ENCODE data around the gene MARS1. TPM values are rescaled to one million over a fixed set of nuclear protein-coding genes. Genes with fewer than 3 reads are reported as not detected.

The MARS1 gene
- total and polyA plus RNA-seq, 2 donors from 2014 or later: 62.8 to 158 TPM

- Histone ChIP-seq H3K9ac (ENCODE audit: low read length in 3 of 3) (no peak overlapping the region), H3K27ac (ENCODE audit: low read depth in 2 of 2, low read length in 2 of 2) (no peak overlapping the region), H3K4me1 (ENCODE audit: control insufficient read depth in 2 of 3, insufficient read depth in 2 of 3, low read depth in 1 of 3, low read length in 3 of 3) (peaks cover 0 to 10% (median 4%) of the 10 kb centered on the region in 3 donors), H3K4me3 (ENCODE audit: low read length in 3 of 3) (no peak overlapping the region), H3K36me3 (ENCODE audit: control insufficient read depth in 2 of 3, insufficient read depth in 3 of 3, low read length in 3 of 3) (peaks cover 2 to 23% (median 13%) of the 10 kb centered on the region in 3 donors), H3K9me3 (ENCODE audit: control insufficient read depth in 2 of 3, insufficient read depth in 1 of 3, low read length in 3 of 3) (no peaks in the 10 kb centered on the region), H3K27me3 (ENCODE audit: control insufficient read depth, insufficient read depth, low read length) (no peaks in the 10 kb centered on the region)
- intact Hi-C loops (cut with DNase I): no loop called here
- FAIRE-seq: no peak
- peak in 1 of 5 donors; percentile 22 for DNase-seq
- TF ChIP-seq CTCF (IDR thresholded peaks at IDR 0.05; ENCODE audit: borderline replicate concordance, extremely low read depth, insufficient read depth): no peak
Observed at GRCh38 chr12:57541001-57541400, 53.1 kb downstream of the MARS1 start.

- no peak for FAIRE-seq
- H3K27me3 ChIP-seq (ENCODE audit: control insufficient read depth, insufficient read depth, low read length): no peaks in the 10 kb centered on the region
- intact Hi-C loops (cut with DNase I): no loop called here
- no peak overlapping the region for H3K4me3 ChIP-seq (ENCODE audit: low read length in 3 of 3)
- no peak for DNase-seq
- no peaks in the 10 kb centered on the region for H3K9me3 ChIP-seq (ENCODE audit: control insufficient read depth in 2 of 3, insufficient read depth in 1 of 3, low read length in 3 of 3)
- peaks cover 2 to 23% (median 13%) of the 10 kb centered on the region in 3 donors for H3K36me3 ChIP-seq (ENCODE audit: control insufficient read depth in 2 of 3, insufficient read depth in 3 of 3, low read length in 3 of 3)
- no peak overlapping the region for H3K9ac ChIP-seq (ENCODE audit: low read length in 3 of 3)
- H3K4me1 ChIP-seq (ENCODE audit: control insufficient read depth in 2 of 3, insufficient read depth in 2 of 3, low read depth in 1 of 3, low read length in 3 of 3): peaks cover 0 to 14% (median 8%) of the 10 kb centered on the region in 3 donors
- TF ChIP-seq CTCF (IDR thresholded peaks at IDR 0.05; ENCODE audit: borderline replicate concordance, extremely low read depth, insufficient read depth): no peak
- H3K27ac ChIP-seq (ENCODE audit: low read depth in 2 of 2, low read length in 2 of 2): no peak overlapping the region
Observed at GRCh38 chr12:57541717-57542116, 53.8 kb downstream of the MARS1 start.

- no peak overlapping the region for H3K4me3 ChIP-seq (ENCODE audit: low read length in 3 of 3)
- H3K4me1 ChIP-seq (ENCODE audit: control insufficient read depth in 2 of 3, insufficient read depth in 2 of 3, low read depth in 1 of 3, low read length in 3 of 3): peaks cover 0 to 14% (median 8%) of the 10 kb centered on the region in 3 donors
- H3K36me3 ChIP-seq (ENCODE audit: control insufficient read depth in 2 of 3, insufficient read depth in 3 of 3, low read length in 3 of 3): peaks cover 2 to 9% (median 7%) of the 10 kb centered on the region in 3 donors
- no peak overlapping the region for H3K27ac ChIP-seq (ENCODE audit: low read depth in 2 of 2, low read length in 2 of 2)
- FAIRE-seq: no peak
- no peak overlapping the region for H3K9ac ChIP-seq (ENCODE audit: low read length in 3 of 3)
- no peak for DNase-seq
- TF ChIP-seq CTCF (IDR thresholded peaks at IDR 0.05; ENCODE audit: borderline replicate concordance, extremely low read depth, insufficient read depth): no peak
- H3K27me3 ChIP-seq (ENCODE audit: control insufficient read depth, insufficient read depth, low read length): peaks cover 6% of the 10 kb centered on the region
- H3K9me3 ChIP-seq (ENCODE audit: control insufficient read depth in 2 of 3, insufficient read depth in 1 of 3, low read length in 3 of 3): no peaks in the 10 kb centered on the region
- intact Hi-C loops (cut with DNase I): no loop called here
Observed at GRCh38 chr12:57543581-57543980, 55.7 kb downstream of the MARS1 start.

Data from kidney (tissue), 14 donors.